Measurements from ENCODE around the gene PLEKHO1.
"Not testable (repeated sequence)": the region's sequence is repeated elsewhere in the genome, so short reads cannot be mapped to it uniquely, and the experiment has no call there.

PLEKHO1 gene

DNA sequence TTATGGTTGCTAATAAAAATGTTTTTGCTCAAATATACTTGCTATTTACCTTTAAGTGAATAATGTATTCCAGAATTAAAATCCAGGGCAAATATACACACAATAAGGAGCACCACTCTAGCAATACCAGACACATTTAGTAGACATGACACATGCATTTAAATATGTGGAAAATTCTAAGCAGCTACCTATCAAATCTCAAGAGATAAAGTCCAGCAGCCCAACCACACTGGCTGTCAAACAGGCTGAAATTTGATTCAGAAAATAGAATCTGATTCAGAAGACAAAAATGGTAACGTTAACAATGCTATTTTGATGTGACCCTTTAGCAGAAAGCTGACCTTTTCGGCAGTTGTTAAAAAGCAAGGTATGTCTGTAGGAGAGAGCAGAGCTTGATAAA lies 42.3 kb downstream of the PLEKHO1 start:
- TF ChIP-seq, protein P1, sequence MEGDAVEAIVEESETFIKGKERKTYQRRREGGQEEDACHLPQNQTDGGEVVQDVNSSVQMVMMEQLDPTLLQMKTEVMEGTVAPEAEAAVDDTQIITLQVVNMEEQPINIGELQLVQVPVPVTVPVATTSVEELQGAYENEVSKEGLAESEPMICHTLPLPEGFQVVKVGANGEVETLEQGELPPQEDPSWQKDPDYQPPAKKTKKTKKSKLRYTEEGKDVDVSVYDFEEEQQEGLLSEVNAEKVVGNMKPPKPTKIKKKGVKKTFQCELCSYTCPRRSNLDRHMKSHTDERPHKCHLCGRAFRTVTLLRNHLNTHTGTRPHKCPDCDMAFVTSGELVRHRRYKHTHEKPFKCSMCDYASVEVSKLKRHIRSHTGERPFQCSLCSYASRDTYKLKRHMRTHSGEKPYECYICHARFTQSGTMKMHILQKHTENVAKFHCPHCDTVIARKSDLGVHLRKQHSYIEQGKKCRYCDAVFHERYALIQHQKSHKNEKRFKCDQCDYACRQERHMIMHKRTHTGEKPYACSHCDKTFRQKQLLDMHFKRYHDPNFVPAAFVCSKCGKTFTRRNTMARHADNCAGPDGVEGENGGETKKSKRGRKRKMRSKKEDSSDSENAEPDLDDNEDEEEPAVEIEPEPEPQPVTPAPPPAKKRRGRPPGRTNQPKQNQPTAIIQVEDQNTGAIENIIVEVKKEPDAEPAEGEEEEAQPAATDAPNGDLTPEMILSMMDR (IDR thresholded peaks at IDR 0.05), result no peak
- H3K4me2 ChIP-seq (ENCODE audit: low read length), result no peak overlapping the region
- H3K9ac ChIP-seq, result no peak overlapping the region

DNA sequence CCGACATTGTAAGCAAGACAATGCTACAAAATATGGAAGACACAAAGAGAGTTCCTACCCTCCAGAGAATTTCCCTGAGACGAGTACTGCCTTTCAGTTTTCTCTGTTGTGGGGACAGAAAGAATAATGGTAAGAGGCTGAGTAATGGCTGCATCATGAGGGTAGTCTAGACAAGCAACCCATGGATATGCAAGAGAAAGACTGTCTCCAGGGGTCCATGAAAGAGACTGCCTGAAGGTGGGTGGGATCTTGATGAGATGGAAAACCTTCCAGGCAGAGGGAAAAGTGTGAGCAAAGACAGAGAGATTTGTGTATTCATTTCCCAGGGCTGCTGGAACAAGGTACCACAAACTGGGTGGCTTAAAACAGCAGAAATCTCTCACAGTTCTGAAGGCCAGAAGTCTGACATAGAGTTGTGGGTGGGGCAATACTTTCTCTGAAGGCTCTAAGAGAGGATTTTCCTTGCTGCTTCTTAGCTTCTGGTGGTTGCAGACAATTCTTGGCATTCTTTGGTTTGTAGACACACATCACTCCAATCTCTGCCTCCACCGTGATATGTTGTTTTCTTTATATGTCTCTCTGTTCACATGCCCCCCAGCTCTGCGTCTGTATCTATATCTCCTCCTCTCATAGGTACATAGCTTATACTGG lies 44.8 kb downstream of the PLEKHO1 start:
- Histone ChIP-seq H3K9ac (no peak overlapping the region), H2AFZ (no peak overlapping the region), H3K4me3 (ENCODE audit: low read depth, low read length) (no peak overlapping the region), H3K27me3 (ENCODE audit: control insufficient read depth, insufficient read depth, low read length) (no peaks in the 10 kb centered on the region), H3K27ac (no peak overlapping the region), H3K36me3 (ENCODE audit: control insufficient read depth, insufficient read depth, low read length) (no peaks in the 10 kb centered on the region), H3K9me3 (ENCODE audit: control insufficient read depth, low read length) (no peaks in the 10 kb centered on the region), H3K79me2 (no peaks in the 10 kb centered on the region), H3K4me2 (ENCODE audit: low read length) (no peak overlapping the region), H3K4me1 (no peaks in the 10 kb centered on the region)
- TF ChIP-seq, protein P1 (IDR thresholded peaks at IDR 0.05), result no peak

More for the DNA sequence above, 42.3 kb downstream of the PLEKHO1 start:
- no peaks in the 10 kb centered on the region for H3K79me2 ChIP-seq
- H3K27ac ChIP-seq, result no peak overlapping the region
- H3K36me3 ChIP-seq (ENCODE audit: control insufficient read depth, insufficient read depth, low read length), result no peaks in the 10 kb centered on the region
- H3K4me3 ChIP-seq (ENCODE audit: low read depth, low read length), result no peak overlapping the region
- no peaks in the 10 kb centered on the region for H3K9me3 ChIP-seq (ENCODE audit: control insufficient read depth, low read length)
- H3K27me3 ChIP-seq (ENCODE audit: control insufficient read depth, insufficient read depth, low read length), result no peaks in the 10 kb centered on the region
- H2AFZ ChIP-seq, result no peak overlapping the region
- no peaks in the 10 kb centered on the region for H3K4me1 ChIP-seq

DNA sequence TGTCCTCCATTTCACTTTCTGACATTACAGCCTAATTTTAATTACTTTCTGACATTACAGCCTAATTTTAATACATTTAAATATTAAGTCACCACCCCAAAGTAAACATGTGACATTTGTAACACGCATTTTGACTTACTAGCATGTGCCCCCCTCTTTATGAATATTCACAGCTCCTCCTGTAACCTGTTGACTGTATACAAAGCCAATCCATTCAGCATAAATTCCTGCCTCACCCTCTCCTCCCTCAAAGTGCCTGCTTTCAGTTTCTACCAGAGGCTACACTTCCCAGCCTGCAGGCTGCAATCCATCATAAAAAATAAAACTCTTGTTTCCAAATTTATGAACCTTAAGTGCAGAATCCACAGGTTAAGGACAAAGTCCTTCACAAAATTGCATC lies 46.7 kb downstream of the PLEKHO1 start:
- TF ChIP-seq, protein P1 (IDR thresholded peaks at IDR 0.05), result no peak
- no peaks in the 10 kb centered on the region for H3K9me3 ChIP-seq (ENCODE audit: control insufficient read depth, low read length)

DNA sequence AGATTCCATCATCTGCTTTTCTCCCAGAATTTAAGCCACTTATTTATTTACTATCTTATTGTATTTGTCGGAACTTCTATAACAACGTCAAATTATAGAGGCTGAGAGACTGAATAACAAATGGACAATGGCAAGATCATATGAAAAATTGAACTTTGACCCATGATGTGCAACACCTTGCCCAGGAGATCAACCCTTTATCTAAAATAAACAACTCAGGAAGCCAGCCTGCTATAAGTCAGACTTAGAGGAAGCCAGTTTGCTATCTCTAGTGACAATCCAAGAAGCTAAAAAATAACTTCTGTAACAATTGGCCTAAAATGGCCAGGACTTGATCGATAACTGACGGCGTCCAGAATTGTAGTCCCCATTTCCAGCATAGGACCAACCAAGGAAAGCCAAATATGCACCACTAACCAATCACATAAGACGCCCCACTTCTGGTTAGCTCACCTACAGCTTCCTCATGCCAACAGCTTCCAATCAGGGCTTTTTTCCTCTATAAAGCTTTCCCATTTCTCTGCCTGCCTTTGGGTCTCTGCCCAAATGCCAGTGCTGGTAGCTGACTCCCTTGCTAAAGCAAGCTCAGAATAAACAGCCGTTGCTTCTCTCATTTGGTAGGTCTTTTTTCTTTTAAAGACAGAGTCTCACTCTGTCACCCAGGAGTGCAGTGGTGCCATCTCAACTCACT lies 57.7 kb downstream of the PLEKHO1 start:
- no peaks in the 10 kb centered on the region for H3K9me3 ChIP-seq (ENCODE audit: control insufficient read depth, low read length)
- H3K27me3 ChIP-seq (ENCODE audit: control insufficient read depth, insufficient read depth, low read length), result no peaks in the 10 kb centered on the region
- H3K27ac ChIP-seq, result no peak overlapping the region
- H3K4me2 ChIP-seq (ENCODE audit: low read length), result no peak overlapping the region
- no peaks in the 10 kb centered on the region for H3K79me2 ChIP-seq
- TF ChIP-seq, protein P1 (IDR thresholded peaks at IDR 0.05), result no peak
- H2AFZ ChIP-seq, result no peak overlapping the region
- no peak overlapping the region for H3K9ac ChIP-seq
- H3K4me1 ChIP-seq, result no peaks in the 10 kb centered on the region
- no peaks in the 10 kb centered on the region for H3K36me3 ChIP-seq (ENCODE audit: control insufficient read depth, insufficient read depth, low read length)
- no peak overlapping the region for H3K4me3 ChIP-seq (ENCODE audit: low read depth, low read length)

More for the DNA sequence above, 46.7 kb downstream of the PLEKHO1 start:
- no peak overlapping the region for H2AFZ ChIP-seq
- H3K9ac ChIP-seq, result no peak overlapping the region
- H3K36me3 ChIP-seq (ENCODE audit: control insufficient read depth, insufficient read depth, low read length), result no peaks in the 10 kb centered on the region
- H3K4me2 ChIP-seq (ENCODE audit: low read length), result no peak overlapping the region
- H3K79me2 ChIP-seq, result no peaks in the 10 kb centered on the region
- H3K4me1 ChIP-seq, result no peaks in the 10 kb centered on the region
- no peak overlapping the region for H3K27ac ChIP-seq
- H3K4me3 ChIP-seq (ENCODE audit: low read depth, low read length), result no peak overlapping the region
- no peaks in the 10 kb centered on the region for H3K27me3 ChIP-seq (ENCODE audit: control insufficient read depth, insufficient read depth, low read length)

DNA sequence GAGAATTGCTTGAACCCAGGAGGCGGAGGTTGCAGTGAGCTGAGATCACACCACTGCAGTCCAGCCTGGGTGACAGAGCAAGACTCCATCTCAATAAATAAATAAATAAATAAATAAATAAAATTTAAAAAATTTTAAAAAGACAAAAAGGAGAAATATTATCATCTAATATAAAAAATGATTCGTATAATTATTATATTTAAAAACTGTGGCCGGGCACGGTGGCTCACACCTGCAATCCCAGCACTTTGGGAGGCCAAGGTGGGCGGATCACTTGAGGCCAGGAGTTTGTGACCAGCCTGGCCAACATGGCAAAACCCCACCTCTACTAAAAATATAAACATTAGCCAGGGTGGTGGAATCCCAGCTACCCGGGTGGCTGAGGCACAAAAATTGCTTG lies 58.7 kb downstream of the PLEKHO1 start:
- not testable (repeated sequence) for H3K4me2 ChIP-seq (ENCODE audit: low read length); H3K9me3 ChIP-seq (ENCODE audit: control insufficient read depth, low read length); H3K36me3 ChIP-seq (ENCODE audit: control insufficient read depth, insufficient read depth, low read length); H3K27ac ChIP-seq; H3K27me3 ChIP-seq (ENCODE audit: control insufficient read depth, insufficient read depth, low read length); H2AFZ ChIP-seq; H3K4me3 ChIP-seq (ENCODE audit: low read depth, low read length); H3K4me1 ChIP-seq; H3K79me2 ChIP-seq; H3K9ac ChIP-seq

Data from parathyroid adenoma (tissue), 2 donors.